SK-N-SH treated with all-trans-retinoic acid at 6 μM for 48 hours (cell line): ENCODE measurements around the gene PHKG2.

ENCODE experiments used
- ATAC-seq: fragments of 200-7000 bp; cut with Tn5 transposase; 3 replicates; pipeline ENCODE4 v1.9.1; 2020; ENCODE audit warnings: mild to moderate bottlenecking, moderate library complexity
- ARNTL ChIP-seq: fragments of 450-650 bp; formaldehyde crosslinking; IDR thresholded peaks from 2 replicates; pipeline ENCODE4 v1.5.0; 2020; ENCODE audit warnings: low read depth, mild to moderate bottlenecking, moderate library complexity, borderline replicate concordance
- CSRNP3 ChIP-seq: fragments of 250-450 bp; sonication (Bioruptor Pico); IDR thresholded peaks from 2 replicates; pipeline ENCODE4 v1.5.1; 2021; ENCODE audit warnings: mild to moderate bottlenecking, moderate library complexity
- ESRRG ChIP-seq: fragments of 250-450 bp; sonication (Bioruptor Pico); IDR thresholded peaks from 2 replicates; pipeline ENCODE4 v1.6.1; 2021; ENCODE audit warnings: mild to moderate bottlenecking
- GLIS3 ChIP-seq: fragments of 250-450 bp; sonication (Bioruptor Pico); IDR thresholded peaks from 2 replicates; pipeline ENCODE4 v1.5.0; 2020; ENCODE audit warnings: mild to moderate bottlenecking, moderate library complexity
- ISL1 ChIP-seq: fragments of 250-450 bp; sonication (Bioruptor Pico); IDR thresholded peaks from 2 replicates; pipeline ENCODE4 v2.1.2; 2022; ENCODE audit warnings: mild to moderate bottlenecking, moderate library complexity
- OSR1 ChIP-seq: fragments of 250-450 bp; sonication (Bioruptor Pico); IDR thresholded peaks from 2 replicates; pipeline ENCODE4 v1.8.0; 2022; ENCODE audit warnings: moderate library complexity, mild to moderate bottlenecking, inconsistent platforms
- PATZ1 ChIP-seq: fragments of 250-450 bp; sonication (Bioruptor Pico); IDR thresholded peaks from 2 replicates; pipeline ENCODE4 v1.8.0; 2020; ENCODE audit warnings: mild to moderate bottlenecking, moderate library complexity, borderline replicate concordance
- RARB ChIP-seq: fragments of 250-450 bp; sonication (Bioruptor Pico); IDR thresholded peaks from 2 replicates; pipeline ENCODE4 v1.8.0; 2021; ENCODE audit warnings: mild to moderate bottlenecking, moderate library complexity
- TCF4 ChIP-seq: fragments of 250-450 bp; sonication (Bioruptor Pico); IDR thresholded peaks from 2 replicates; pipeline ENCODE4 v1.8.0; 2021; ENCODE audit warnings: mild to moderate bottlenecking, moderate library complexity, borderline replicate concordance
- TOX ChIP-seq: fragments of 250-450 bp; sonication (Bioruptor Pico); IDR thresholded peaks from 2 replicates; pipeline ENCODE4 v1.8.0; 2021; ENCODE audit warnings: mild to moderate bottlenecking, moderate library complexity, borderline replicate concordance
- TSHZ2 ChIP-seq: fragments of 250-450 bp; sonication (Bioruptor Pico); IDR thresholded peaks from 2 replicates; pipeline ENCODE4 v1.5.0; 2020; ENCODE audit warnings: mild to moderate bottlenecking, moderate library complexity
- ZFP30 ChIP-seq: fragments of 450-650 bp; formaldehyde crosslinking; IDR thresholded peaks from 2 replicates; pipeline ENCODE4 v1.5.0; 2022; ENCODE audit warnings: mild to moderate bottlenecking, moderate library complexity
- ZNF70 ChIP-seq: fragments of 450-650 bp; formaldehyde crosslinking; IDR thresholded peaks from 2 replicates; pipeline ENCODE4 v1.5.0; 2020; ENCODE audit warnings: mild to moderate bottlenecking, moderate library complexity
- TF ChIP-seq, protein P1 (sequence below): fragments of 250-450 bp; sonication (Bioruptor Pico); IDR thresholded peaks from 2 replicates; pipeline ENCODE4 v1.8.0; 2021; ENCODE audit warnings: low read depth, mild to moderate bottlenecking, moderate library complexity, borderline replicate concordance

The PHKG2 gene

GRCh38 chr16:30720086-30720485, 28.1 kb upstream of the PHKG2 start:
- ATAC-seq = no peak
- no peak for TF ChIP-seq GLIS3 (CRISPR knock-in tag)
- TF ChIP-seq, protein P1, sequence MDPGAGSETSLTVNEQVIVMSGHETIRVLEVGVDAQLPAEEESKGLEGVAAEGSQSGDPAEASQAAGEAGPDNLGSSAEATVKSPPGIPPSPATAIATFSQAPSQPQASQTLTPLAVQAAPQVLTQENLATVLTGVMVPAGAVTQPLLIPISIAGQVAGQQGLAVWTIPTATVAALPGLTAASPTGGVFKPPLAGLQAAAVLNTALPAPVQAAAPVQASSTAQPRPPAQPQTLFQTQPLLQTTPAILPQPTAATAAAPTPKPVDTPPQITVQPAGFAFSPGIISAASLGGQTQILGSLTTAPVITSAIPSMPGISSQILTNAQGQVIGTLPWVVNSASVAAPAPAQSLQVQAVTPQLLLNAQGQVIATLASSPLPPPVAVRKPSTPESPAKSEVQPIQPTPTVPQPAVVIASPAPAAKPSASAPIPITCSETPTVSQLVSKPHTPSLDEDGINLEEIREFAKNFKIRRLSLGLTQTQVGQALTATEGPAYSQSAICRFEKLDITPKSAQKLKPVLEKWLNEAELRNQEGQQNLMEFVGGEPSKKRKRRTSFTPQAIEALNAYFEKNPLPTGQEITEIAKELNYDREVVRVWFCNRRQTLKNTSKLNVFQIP = no peak
- no peak for TF ChIP-seq RARB (CRISPR knock-in tag)

- no peak for ATAC-seq
- TF ChIP-seq OSR1 (no peak), ZNF70 (no peak), TSHZ2 (CRISPR knock-in tag) (no peak), PATZ1 (CRISPR knock-in tag) (no peak), ARNTL (CRISPR knock-in tag) (no peak), ISL1 (CRISPR knock-in tag) (no peak), TCF4 (CRISPR knock-in tag) (no peak)
These were observed 27.5 kb upstream of the PHKG2 start for GRCh38 chr16:30720694-30721093.

- TF ChIP-seq RARB (CRISPR knock-in tag) (no peak), CSRNP3 (CRISPR knock-in tag) (no peak), TOX (CRISPR knock-in tag) (no peak), ZFP30 (no peak)
- no peak for ATAC-seq
These were observed 27.1 kb upstream of the PHKG2 start for GRCh38 chr16:30721167-30721566.

GRCh38 chr16:30721606-30722005, 26.6 kb upstream of the PHKG2 start:
- no peak for ATAC-seq
- no peak for TF ChIP-seq ARNTL (CRISPR knock-in tag)
- no peak for TF ChIP-seq ESRRG

DNA sequence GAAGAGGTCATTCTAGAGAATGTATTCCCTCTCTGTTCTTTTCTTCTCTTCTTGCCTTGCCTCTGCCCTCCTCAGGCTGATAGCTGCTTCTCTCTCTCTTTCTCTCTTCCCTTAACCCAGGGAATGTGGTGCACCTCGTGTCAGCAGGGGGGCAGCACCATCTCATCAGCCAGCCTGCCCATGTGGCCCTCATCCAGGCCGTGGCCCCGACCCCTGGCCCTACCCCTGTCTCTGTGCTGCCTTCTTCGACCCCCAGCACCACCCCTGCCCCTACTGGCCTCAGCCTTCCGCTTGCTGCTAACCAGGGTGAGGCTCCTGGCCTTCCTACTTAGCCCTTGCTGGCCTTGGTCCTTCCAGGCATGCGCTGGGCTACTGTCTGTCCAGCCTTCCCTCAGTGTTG, 25.8 kb upstream of the PHKG2 start:
- TF ChIP-seq, protein P1 = no peak
- TF ChIP-seq RARB (CRISPR knock-in tag) = no peak
- TF ChIP-seq CSRNP3 (CRISPR knock-in tag) = no peak
- TF ChIP-seq ISL1 (CRISPR knock-in tag) = no peak
- TF ChIP-seq PATZ1 (CRISPR knock-in tag) = no peak
- no peak for TF ChIP-seq ZFP30
- TF ChIP-seq, all 23 proteins: peak for 0
- ATAC-seq = no peak
